Stimulated activated naive B cell treated with anti-CD40 and anti-IgM and Interleukin-4, amounts not matched to agents 10 μg/mL and 1 μg/mL and 100 μg/mL, for 72 hours (primary cell): ENCODE results near the gene MEX3C.

Source experiments
- ATAC-seq, 2 donors: fragments of 150-1000 bp; cut with Tn5 transposase; replicated peaks; 2 replicates each; pipeline ENCODE4 v1.10.0; 2021; ENCODE audit warnings: moderate library complexity in 1 of 2
- DNase-seq: peaks from one replicate; pipeline ENCODE4 v3.0.0; 2021
- H3K27ac Mint-ChIP-seq: one replicate; pipeline ENCODE4 v1.8.0; 2022; ENCODE audit warnings: mild to moderate bottlenecking, mixed read lengths
- H3K27me3 Mint-ChIP-seq, 2 donors: one replicate each; pipeline ENCODE4 v1.8.0; 2022; ENCODE audit warnings: mixed read lengths in 2 of 2
- H3K36me3 Mint-ChIP-seq, 2 donors: one replicate each; pipeline ENCODE4 v1.8.0; 2022; ENCODE audit warnings: mixed read lengths in 2 of 2, mild to moderate bottlenecking in 1 of 2
- H3K4me1 Mint-ChIP-seq, 2 donors: one replicate each; pipeline ENCODE4 v1.8.0; 2022; ENCODE audit warnings: mixed read lengths in 2 of 2, mild to moderate bottlenecking in 1 of 2
- H3K4me3 Mint-ChIP-seq, 2 donors: one replicate each; pipeline ENCODE4 v1.8.0; 2022; ENCODE audit warnings: mild to moderate bottlenecking in 2 of 2, mixed read lengths in 2 of 2, moderate library complexity in 1 of 2
- H3K9me3 Mint-ChIP-seq, 2 donors: one replicate each; pipeline ENCODE4 v1.8.0; 2022; ENCODE audit warnings: mixed read lengths in 2 of 2, mild to moderate bottlenecking in 1 of 2

Gene MEX3C

GRCh38 chr18:51196118-51196810 lies 1.2 kb downstream of the MEX3C start:
- peak overlapping the region; percentile 96 for H3K27ac Mint-ChIP-seq
- DNase-seq (peak; percentile 46), ATAC-seq (peak; percentile 3 to 17)
- peaks cover 0 to 5% of the 10 kb centered on the region in 2 donors for H3K9me3 Mint-ChIP-seq
- H3K27me3 Mint-ChIP-seq, result no peaks in the 10 kb centered on the region
- H3K4me1 Mint-ChIP-seq, result peaks cover 28 to 38% of the 10 kb centered on the region in 2 donors
- peak overlapping the region; percentile 95 to 96 for H3K4me3 Mint-ChIP-seq
- peaks cover 19 to 29% of the 10 kb centered on the region in 2 donors for H3K36me3 Mint-ChIP-seq

GRCh38 chr18:51195451-51196117 lies 1.9 kb downstream of the MEX3C start:
- H3K27ac Mint-ChIP-seq, result peak overlapping the region; percentile 96
- DNase-seq (no peak), ATAC-seq (peak; percentile 1)
- H3K4me3 Mint-ChIP-seq, result peak overlapping the region; percentile 95 to 96
- peaks cover 19 to 31% of the 10 kb centered on the region in 2 donors for H3K36me3 Mint-ChIP-seq
- H3K4me1 Mint-ChIP-seq, result peaks cover 30 to 41% of the 10 kb centered on the region in 2 donors
- H3K9me3 Mint-ChIP-seq, result peaks cover 0 to 5% of the 10 kb centered on the region in 2 donors
- H3K27me3 Mint-ChIP-seq, result no peaks in the 10 kb centered on the region

GRCh38 chr18:51195086-51195450 lies 2.4 kb downstream of the MEX3C start:
- peak overlapping the region; percentile 95 to 96 for H3K4me3 Mint-ChIP-seq
- ATAC-seq (no peak), DNase-seq (no peak)
- peaks cover 0 to 5% of the 10 kb centered on the region in 2 donors for H3K9me3 Mint-ChIP-seq
- H3K27ac Mint-ChIP-seq, result peak overlapping the region; percentile 96
- H3K4me1 Mint-ChIP-seq, result peaks cover 32 to 45% of the 10 kb centered on the region in 2 donors
- peaks cover 18 to 31% of the 10 kb centered on the region in 2 donors for H3K36me3 Mint-ChIP-seq
- no peaks in the 10 kb centered on the region for H3K27me3 Mint-ChIP-seq

- no peak for DNase-seq
- peaks cover 16 to 31% of the 10 kb centered on the region in 2 donors for H3K36me3 Mint-ChIP-seq
- no peak overlapping the region for H3K27ac Mint-ChIP-seq
- H3K4me1 Mint-ChIP-seq, result peaks cover 34 to 47% of the 10 kb centered on the region in 2 donors
- peaks cover 0 to 5% of the 10 kb centered on the region in 2 donors for H3K9me3 Mint-ChIP-seq
- no peaks in the 10 kb centered on the region for H3K27me3 Mint-ChIP-seq
- ATAC-seq, result no peak
- H3K4me3 Mint-ChIP-seq, result peak overlapping the region; percentile 95 to 96
These were observed 2.9 kb downstream of the MEX3C start for GRCh38 chr18:51194604-51195003.

GRCh38 chr18:51193621-51194287 lies 3.7 kb downstream of the MEX3C start:
- Mint-ChIP-seq H3K9me3 (peaks cover 0 to under 1% of the 10 kb centered on the region in 2 donors), H3K36me3 (peaks cover 16 to 26% of the 10 kb centered on the region in 2 donors), H3K27me3 (no peaks in the 10 kb centered on the region), H3K4me3 (peak overlapping the region; percentile 35 to 37), H3K27ac (no peak overlapping the region), H3K4me1 (peaks cover 32 to 45% of the 10 kb centered on the region in 2 donors)
- ATAC-seq (no peak), DNase-seq (no peak)

- no peaks in the 10 kb centered on the region for H3K27me3 Mint-ChIP-seq
- DNase-seq (no peak), ATAC-seq (no peak)
- H3K27ac Mint-ChIP-seq, result no peak overlapping the region
- H3K9me3 Mint-ChIP-seq, result no peaks in the 10 kb centered on the region
- peaks cover 36 to 52% of the 10 kb centered on the region in 2 donors for H3K4me1 Mint-ChIP-seq
- peaks cover 19 to 26% of the 10 kb centered on the region in 2 donors for H3K36me3 Mint-ChIP-seq
- peak overlapping the region; percentile 44 to 57 for H3K4me3 Mint-ChIP-seq
These were observed 4.8 kb downstream of the MEX3C start for GRCh38 chr18:51192696-51193095.

GRCh38 chr18:51192026-51192425 lies 5.5 kb downstream of the MEX3C start:
- Mint-ChIP-seq H3K36me3 (peaks cover 21 to 28% of the 10 kb centered on the region in 2 donors), H3K27me3 (no peaks in the 10 kb centered on the region), H3K27ac (no peak overlapping the region), H3K9me3 (no peaks in the 10 kb centered on the region), H3K4me1 (peaks cover 39 to 59% of the 10 kb centered on the region in 2 donors), H3K4me3 (no peak overlapping the region)
- ATAC-seq (no peak), DNase-seq (no peak)

GRCh38 chr18:51191128-51191717 lies 6.3 kb downstream of the MEX3C start:
- ATAC-seq, result no peak
- Mint-ChIP-seq H3K4me3 (no peak overlapping the region), H3K27ac (peak overlapping the region; percentile 14), H3K27me3 (no peaks in the 10 kb centered on the region), H3K4me1 (peaks cover 45 to 67% of the 10 kb centered on the region in 2 donors), H3K36me3 (peaks cover 25 to 33% of the 10 kb centered on the region in 2 donors), H3K9me3 (no peaks in the 10 kb centered on the region)
- DNase-seq, result no peak

- H3K4me1 Mint-ChIP-seq, result peaks cover 46 to 69% of the 10 kb centered on the region in 2 donors
- ATAC-seq (no peak), DNase-seq (no peak)
- H3K27me3 Mint-ChIP-seq, result no peaks in the 10 kb centered on the region
- H3K27ac Mint-ChIP-seq, result no peak overlapping the region
- no peak overlapping the region for H3K4me3 Mint-ChIP-seq
- peaks cover 20 to 30% of the 10 kb centered on the region in 2 donors for H3K36me3 Mint-ChIP-seq
- no peaks in the 10 kb centered on the region for H3K9me3 Mint-ChIP-seq
These were observed 7.5 kb downstream of the MEX3C start for GRCh38 chr18:51190000-51190399.

GRCh38 chr18:51188024-51188701 lies 9.3 kb downstream of the MEX3C start:
- Mint-ChIP-seq H3K27me3 (no peaks in the 10 kb centered on the region), H3K4me1 (peaks cover 40 to 65% of the 10 kb centered on the region in 2 donors), H3K9me3 (no peaks in the 10 kb centered on the region), H3K4me3 (peak overlapping the region; percentile 54 to 55), H3K27ac (no peak overlapping the region), H3K36me3 (peaks cover 15 to 34% of the 10 kb centered on the region in 2 donors)
- DNase-seq (no peak), ATAC-seq (peak; percentile 51 to 66)

GRCh38 chr18:51185075-51185474 lies 12.4 kb downstream of the MEX3C start:
- no peaks in the 10 kb centered on the region for H3K9me3 Mint-ChIP-seq
- DNase-seq (no peak), ATAC-seq (no peak)
- H3K4me1 Mint-ChIP-seq, result peaks cover 32 to 74% of the 10 kb centered on the region in 2 donors
- H3K27ac Mint-ChIP-seq, result peak overlapping the region; percentile 69
- H3K27me3 Mint-ChIP-seq, result no peaks in the 10 kb centered on the region
- peaks cover 19 to 34% of the 10 kb centered on the region in 2 donors for H3K36me3 Mint-ChIP-seq
- no peak overlapping the region for H3K4me3 Mint-ChIP-seq

GRCh38 chr18:51184091-51184457 lies 13.4 kb downstream of the MEX3C start:
- no peak for ATAC-seq
- Mint-ChIP-seq H3K36me3 (peaks cover 19 to 36% of the 10 kb centered on the region in 2 donors), H3K4me1 (peaks cover 34 to 78% of the 10 kb centered on the region in 2 donors), H3K4me3 (no peak overlapping the region), H3K9me3 (no peaks in the 10 kb centered on the region), H3K27me3 (no peaks in the 10 kb centered on the region), H3K27ac (no peak overlapping the region)
- DNase-seq, result no peak

- Mint-ChIP-seq H3K36me3 (peaks cover 19 to 36% of the 10 kb centered on the region in 2 donors), H3K27ac (no peak overlapping the region), H3K4me1 (peaks cover 31 to 73% of the 10 kb centered on the region in 2 donors), H3K9me3 (no peaks in the 10 kb centered on the region), H3K27me3 (no peaks in the 10 kb centered on the region), H3K4me3 (no peak overlapping the region)
- ATAC-seq (no peak), DNase-seq (no peak)
These were observed 13.9 kb downstream of the MEX3C start for GRCh38 chr18:51183372-51184090.
